Measurements from ENCODE around the gene HPCA. TPM values are rescaled to one million over a fixed set of nuclear protein-coding genes. Genes with fewer than 3 reads are reported as not detected.

Gene HPCA
- total RNA-seq, 1 donor from 2014 or later = not detected

DNA sequence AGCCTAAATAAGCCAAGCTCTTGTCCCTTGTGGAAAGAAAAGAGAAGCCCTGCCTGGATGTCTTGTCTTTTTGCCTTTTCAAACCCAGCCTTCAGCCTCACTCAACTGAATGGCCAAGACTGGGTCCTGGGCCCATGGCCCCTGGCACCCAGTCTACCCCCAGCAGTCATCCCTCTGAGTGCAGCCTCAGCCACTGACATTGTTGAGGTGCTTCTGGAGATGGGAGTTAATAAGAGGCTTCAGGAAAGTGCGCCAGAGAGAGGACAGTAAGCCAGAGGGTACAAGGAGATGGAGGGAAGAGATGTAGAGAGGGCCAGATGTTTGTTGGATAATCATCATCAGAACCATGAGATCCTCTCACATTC, 22.4 kb upstream of the HPCA start:
- no peak overlapping the region for H3K27ac Mint-ChIP-seq (ENCODE audit: unreplicated experiment)
- H3K36me3 Mint-ChIP-seq (ENCODE audit: unreplicated experiment) = peaks cover 20% of the 10 kb centered on the region
- TF ChIP-seq, protein P1, sequence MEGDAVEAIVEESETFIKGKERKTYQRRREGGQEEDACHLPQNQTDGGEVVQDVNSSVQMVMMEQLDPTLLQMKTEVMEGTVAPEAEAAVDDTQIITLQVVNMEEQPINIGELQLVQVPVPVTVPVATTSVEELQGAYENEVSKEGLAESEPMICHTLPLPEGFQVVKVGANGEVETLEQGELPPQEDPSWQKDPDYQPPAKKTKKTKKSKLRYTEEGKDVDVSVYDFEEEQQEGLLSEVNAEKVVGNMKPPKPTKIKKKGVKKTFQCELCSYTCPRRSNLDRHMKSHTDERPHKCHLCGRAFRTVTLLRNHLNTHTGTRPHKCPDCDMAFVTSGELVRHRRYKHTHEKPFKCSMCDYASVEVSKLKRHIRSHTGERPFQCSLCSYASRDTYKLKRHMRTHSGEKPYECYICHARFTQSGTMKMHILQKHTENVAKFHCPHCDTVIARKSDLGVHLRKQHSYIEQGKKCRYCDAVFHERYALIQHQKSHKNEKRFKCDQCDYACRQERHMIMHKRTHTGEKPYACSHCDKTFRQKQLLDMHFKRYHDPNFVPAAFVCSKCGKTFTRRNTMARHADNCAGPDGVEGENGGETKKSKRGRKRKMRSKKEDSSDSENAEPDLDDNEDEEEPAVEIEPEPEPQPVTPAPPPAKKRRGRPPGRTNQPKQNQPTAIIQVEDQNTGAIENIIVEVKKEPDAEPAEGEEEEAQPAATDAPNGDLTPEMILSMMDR (IDR thresholded peaks at IDR 0.05) = no peak
- H3K4me3 Mint-ChIP-seq (ENCODE audit: unreplicated experiment) = no peak overlapping the region
- no peaks in the 10 kb centered on the region for H3K4me1 Mint-ChIP-seq (ENCODE audit: unreplicated experiment)
- H3K27me3 Mint-ChIP-seq (ENCODE audit: unreplicated experiment) = no peaks in the 10 kb centered on the region
- no peaks in the 10 kb centered on the region for H3K9me3 Mint-ChIP-seq (ENCODE audit: unreplicated experiment)
- DNase-seq (ENCODE audit: extremely low spot score, unreplicated experiment) = no peak

GRCh38 chr1:32864375-32865019, 21.8 kb upstream of the HPCA start:
- Mint-ChIP-seq H3K4me3 (ENCODE audit: unreplicated experiment) (no peak overlapping the region), H3K4me1 (ENCODE audit: unreplicated experiment) (no peaks in the 10 kb centered on the region), H3K27me3 (ENCODE audit: unreplicated experiment) (no peaks in the 10 kb centered on the region), H3K27ac (ENCODE audit: unreplicated experiment) (no peak overlapping the region), H3K36me3 (ENCODE audit: unreplicated experiment) (peaks cover 20% of the 10 kb centered on the region), H3K9me3 (ENCODE audit: unreplicated experiment) (no peaks in the 10 kb centered on the region)
- DNase-seq (ENCODE audit: extremely low spot score, unreplicated experiment) = no peak
- TF ChIP-seq, protein P1 (IDR thresholded peaks at IDR 0.05) = no peak

GRCh38 chr1:32865639-32866405, 20.5 kb upstream of the HPCA start:
- H3K36me3 Mint-ChIP-seq (ENCODE audit: unreplicated experiment) = peaks cover 20% of the 10 kb centered on the region
- peaks cover 5% of the 10 kb centered on the region for H3K4me1 Mint-ChIP-seq (ENCODE audit: unreplicated experiment)
- H3K4me3 Mint-ChIP-seq (ENCODE audit: unreplicated experiment) = no peak overlapping the region
- H3K27ac Mint-ChIP-seq (ENCODE audit: unreplicated experiment) = no peak overlapping the region
- no peaks in the 10 kb centered on the region for H3K27me3 Mint-ChIP-seq (ENCODE audit: unreplicated experiment)
- TF ChIP-seq, protein P1 (IDR thresholded peaks at IDR 0.05) = no peak
- no peaks in the 10 kb centered on the region for H3K9me3 Mint-ChIP-seq (ENCODE audit: unreplicated experiment)
- no peak for DNase-seq (ENCODE audit: extremely low spot score, unreplicated experiment)

GRCh38 chr1:32867151-32867550, 19.1 kb upstream of the HPCA start:
- peaks cover 15% of the 10 kb centered on the region for H3K36me3 Mint-ChIP-seq (ENCODE audit: unreplicated experiment)
- H3K27me3 Mint-ChIP-seq (ENCODE audit: unreplicated experiment) = no peaks in the 10 kb centered on the region
- no peaks in the 10 kb centered on the region for H3K9me3 Mint-ChIP-seq (ENCODE audit: unreplicated experiment)
- TF ChIP-seq, protein P1 (IDR thresholded peaks at IDR 0.05) = no peak
- H3K4me3 Mint-ChIP-seq (ENCODE audit: unreplicated experiment) = no peak overlapping the region
- no peak for DNase-seq (ENCODE audit: extremely low spot score, unreplicated experiment)
- H3K4me1 Mint-ChIP-seq (ENCODE audit: unreplicated experiment) = peaks cover 16% of the 10 kb centered on the region
- no peak overlapping the region for H3K27ac Mint-ChIP-seq (ENCODE audit: unreplicated experiment)

- H3K27me3 Mint-ChIP-seq (ENCODE audit: unreplicated experiment) = no peaks in the 10 kb centered on the region
- no peak overlapping the region for H3K4me3 Mint-ChIP-seq (ENCODE audit: unreplicated experiment)
- H3K9me3 Mint-ChIP-seq (ENCODE audit: unreplicated experiment) = no peaks in the 10 kb centered on the region
- peaks cover 21% of the 10 kb centered on the region for H3K4me1 Mint-ChIP-seq (ENCODE audit: unreplicated experiment)
- no peak overlapping the region for H3K27ac Mint-ChIP-seq (ENCODE audit: unreplicated experiment)
- H3K36me3 Mint-ChIP-seq (ENCODE audit: unreplicated experiment) = peaks cover 12% of the 10 kb centered on the region
- TF ChIP-seq, protein P1 (IDR thresholded peaks at IDR 0.05) = no peak
- no peak for DNase-seq (ENCODE audit: extremely low spot score, unreplicated experiment)
Measured at GRCh38 chr1:32867671-32868070, 18.6 kb upstream of the HPCA start.
